ENCODE measurements around the gene ADGRF4.
"Not testable (repeated sequence)": the region's sequence is repeated elsewhere in the genome, so short reads cannot be mapped to it uniquely, and the experiment has no call there.

The ADGRF4 gene

DNA sequence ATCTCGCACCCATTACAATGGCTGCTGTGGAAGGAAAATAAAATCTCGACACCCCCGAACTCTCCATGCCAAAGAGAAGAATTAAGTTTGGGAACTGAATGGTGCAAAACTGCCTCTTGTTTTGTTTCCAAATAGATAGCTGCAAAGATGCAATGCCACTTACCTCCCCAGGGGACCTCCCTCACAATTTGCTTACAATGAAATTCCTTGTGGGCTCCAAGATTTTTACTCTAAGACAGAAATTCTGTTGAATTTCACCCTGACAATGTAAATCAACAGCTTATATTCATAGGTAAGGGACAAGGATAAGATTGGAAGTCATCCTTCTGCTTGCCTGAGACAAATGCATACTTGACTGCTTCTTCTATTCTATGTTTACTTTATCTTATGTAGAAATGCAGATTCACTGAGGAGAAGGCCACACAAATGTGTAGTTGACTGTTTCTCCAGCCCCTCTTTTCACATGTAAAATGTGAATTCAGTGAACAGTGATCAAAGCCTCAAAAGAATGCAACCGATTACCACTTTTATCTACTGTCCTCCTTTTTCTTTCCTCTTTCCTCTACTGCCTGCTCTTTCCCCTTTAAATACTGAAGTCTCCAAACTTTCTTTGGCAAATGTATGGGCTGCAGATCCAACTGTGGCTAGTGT is 36.6 kb downstream of the ADGRF4 start:
- no peak for DNase-seq (ENCODE audit: low spot score)

DNA sequence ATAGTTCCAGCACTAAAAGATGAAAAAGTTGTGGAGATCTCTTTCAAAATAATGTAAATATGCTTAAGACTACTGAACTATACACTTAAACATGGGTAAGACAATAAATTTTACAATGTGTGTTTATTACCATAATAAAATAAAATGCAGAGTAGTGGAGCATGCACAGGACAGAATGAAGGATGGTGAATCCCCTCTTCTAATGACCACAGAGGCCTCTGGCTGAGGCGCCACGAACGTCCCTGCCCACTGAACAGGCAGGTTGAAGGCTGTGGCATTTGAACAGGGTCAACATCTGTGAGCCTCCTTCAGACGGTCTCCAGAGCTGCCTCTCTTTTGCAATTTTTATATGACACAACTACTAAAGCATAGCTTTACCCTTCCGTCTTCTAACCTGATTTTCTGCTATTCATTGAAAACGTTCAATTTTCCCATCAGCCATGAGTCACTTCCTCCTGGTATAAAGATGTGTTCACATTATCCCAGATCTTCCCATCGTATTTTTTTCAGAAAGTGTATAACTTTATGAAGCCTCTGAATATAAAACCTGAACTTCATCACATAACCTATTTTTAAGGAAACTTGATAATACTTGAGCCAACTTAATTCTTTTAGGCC is 37.8 kb downstream of the ADGRF4 start:
- no peak for DNase-seq (ENCODE audit: low spot score)

DNA sequence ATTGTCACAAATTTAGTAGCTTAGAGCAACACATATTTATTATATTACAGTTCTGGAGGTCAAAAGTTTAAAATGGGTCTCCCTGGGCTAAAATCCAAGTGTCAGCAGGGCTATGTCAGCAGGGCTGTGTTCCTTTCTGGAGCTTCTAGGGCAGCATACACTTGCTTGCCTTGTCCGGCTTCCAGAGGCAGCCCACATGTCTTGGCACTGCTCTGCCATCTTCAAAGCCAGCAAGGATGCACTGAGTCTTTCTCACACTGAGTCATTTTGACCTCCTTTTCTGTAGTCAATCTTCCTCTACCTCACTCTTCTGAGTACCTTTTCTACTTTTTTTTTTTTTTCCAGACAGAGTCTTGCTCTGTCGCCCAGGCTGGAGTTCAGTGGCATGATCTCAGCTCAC is 39.0 kb downstream of the ADGRF4 start:
- no peak for DNase-seq (ENCODE audit: low spot score)

DNA sequence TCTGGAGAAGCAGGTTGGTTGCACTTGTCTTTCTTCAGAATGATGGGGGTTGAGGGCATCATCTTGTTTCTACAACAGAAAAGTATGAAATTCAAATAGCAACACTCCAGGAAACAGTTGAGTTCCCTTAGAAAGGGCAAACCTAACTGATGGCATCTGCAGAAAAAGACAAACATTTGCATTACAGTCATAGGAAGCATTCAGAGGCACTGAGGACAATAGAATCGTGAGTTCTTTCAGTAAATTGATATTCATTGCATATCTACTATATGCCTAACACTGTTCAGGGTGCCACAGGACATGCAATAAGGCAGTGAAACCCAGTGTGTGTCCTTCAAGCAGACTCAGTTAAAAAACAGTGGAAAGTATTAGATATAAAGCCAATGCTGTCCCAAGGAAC is 42.3 kb downstream of the ADGRF4 start:
- no peak for DNase-seq (ENCODE audit: low spot score)

DNA sequence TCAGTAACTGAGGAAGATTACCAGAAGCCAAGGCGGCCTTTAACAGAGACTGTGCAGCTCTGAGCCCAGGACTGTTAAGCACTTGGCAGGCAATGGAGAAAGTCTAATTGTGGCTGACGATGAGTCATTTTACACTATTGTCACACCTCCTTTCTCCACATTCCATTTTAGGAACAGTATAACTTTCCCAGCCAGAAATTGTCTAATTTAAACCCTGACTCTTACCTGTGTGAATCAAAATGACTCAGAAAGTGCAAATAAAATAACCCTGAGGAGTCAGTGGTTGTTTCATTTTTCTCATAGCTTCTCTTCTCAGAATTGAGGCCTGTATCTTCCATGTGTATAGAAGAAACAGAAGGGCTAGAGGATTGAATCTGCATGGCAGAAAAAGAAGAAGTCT is 43.4 kb downstream of the ADGRF4 start:
- peak; percentile 4 for DNase-seq (ENCODE audit: low spot score)

DNA sequence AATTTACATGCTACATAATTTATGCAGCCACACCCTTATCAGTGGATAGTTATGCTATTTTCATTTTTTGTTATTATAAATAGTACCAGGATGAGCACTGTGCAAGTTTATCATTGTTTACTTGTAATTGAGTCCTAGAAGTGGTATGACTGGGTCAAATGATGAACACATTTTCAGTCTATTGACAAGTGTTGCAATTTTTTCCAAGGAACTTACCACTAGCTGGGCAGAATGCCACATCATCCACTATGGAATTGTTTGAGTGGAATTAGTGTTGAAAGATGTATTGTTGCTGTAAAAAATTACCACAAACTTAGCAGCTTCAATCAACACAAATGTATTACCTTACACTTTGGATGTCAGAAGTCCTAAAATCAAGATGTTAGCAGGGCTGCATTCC is 45.4 kb downstream of the ADGRF4 start:
- no peak for DNase-seq (ENCODE audit: low spot score)

DNA sequence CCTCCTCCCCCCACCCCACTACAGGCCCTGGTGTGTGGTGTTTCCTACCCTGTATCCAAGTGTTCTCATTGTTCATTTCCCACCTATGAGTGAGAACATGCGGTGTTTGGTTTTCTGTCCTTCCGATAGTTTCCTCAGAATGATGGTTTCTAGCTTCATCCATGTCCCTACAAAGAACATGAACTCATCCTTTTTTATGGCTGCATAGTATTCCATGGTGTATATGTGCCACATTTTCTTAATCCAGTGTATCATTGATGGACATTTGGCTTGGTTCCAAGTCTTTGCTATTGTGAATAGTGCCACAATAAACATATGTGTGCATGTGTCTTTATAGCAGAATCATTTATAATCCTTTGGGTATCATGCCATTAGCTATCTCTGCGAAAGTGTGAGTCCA is 46.9 kb downstream of the ADGRF4 start:
- DNase-seq (ENCODE audit: low spot score): not testable (repeated sequence)

DNA sequence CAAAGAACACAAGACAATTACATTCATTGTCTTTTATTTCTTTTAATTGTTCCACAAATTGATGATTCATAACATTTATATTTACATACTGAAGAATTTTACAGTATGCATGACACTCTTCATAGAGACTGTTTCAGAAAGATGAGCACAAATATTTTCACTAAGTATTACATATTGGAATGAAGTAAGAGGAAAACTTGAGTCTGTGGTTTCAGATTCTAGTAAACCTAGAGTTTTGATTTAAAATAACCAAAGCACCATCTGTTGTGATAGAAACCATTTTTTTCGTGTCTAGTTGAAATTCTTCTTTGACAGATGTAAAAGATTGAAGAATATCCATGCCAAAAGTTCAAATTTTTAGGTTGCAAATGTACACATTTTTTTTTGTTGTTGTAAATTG is 51.4 kb downstream of the ADGRF4 start:
- DNase-seq (ENCODE audit: low spot score): no peak

DNA sequence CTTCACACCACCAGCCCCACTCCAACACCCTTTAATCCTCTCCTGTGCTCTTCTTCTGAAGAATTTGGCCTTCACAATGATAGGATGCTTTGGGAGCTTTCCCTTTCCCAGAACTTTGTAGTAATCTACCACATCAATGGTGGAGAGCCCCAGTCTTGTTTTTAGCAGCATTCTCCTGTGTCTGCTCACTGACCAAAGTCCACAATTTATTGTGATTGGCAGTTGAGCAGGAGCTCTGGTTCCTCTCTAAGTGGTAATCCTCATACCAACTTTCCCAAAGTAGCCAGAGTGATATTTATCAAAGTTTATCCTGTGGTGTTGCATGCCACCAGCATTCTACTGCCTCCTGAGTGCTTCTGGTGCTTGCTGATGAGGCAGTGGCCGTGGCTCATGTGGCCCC is 54.4 kb downstream of the ADGRF4 start:
- no peak for DNase-seq (ENCODE audit: low spot score)

DNA sequence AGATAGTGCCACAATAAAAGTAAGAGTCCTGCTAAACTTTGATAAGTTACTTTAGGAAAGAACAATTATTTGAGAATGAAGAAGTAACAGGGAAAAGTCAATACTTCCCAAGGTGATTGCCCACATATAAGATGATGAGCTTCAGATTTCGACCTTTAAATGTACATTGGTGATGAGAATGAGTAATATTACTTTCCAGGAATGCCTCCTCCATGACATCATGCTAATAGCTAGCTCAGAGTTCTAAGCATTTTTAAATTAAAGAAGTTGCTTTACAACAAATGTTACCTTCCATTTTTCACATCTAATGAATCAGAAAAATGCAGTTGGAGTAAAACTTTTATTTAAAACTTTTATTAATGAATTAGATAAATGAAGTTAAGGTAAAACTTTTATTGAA is 61.0 kb downstream of the ADGRF4 start:
- no peak for DNase-seq (ENCODE audit: low spot score)

DNA sequence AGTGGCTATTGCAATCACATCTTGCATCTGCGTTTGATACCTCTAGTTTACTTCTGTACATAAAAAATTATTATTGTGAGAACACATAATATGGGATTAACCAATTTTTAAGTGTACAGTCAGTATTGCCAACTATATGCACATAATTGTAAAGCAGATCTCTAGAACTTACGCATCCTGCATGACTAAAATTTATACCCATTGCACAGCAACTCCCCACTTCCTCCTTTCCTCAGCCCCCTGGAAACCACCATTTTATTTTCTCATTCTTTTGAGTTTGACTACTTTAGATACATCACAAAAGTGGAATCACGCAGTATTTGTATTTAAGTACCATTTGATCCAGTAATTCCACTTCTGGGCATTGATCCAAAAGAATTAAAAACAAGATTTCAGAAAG is 64.1 kb downstream of the ADGRF4 start:
- no peak for DNase-seq (ENCODE audit: low spot score)

DNA sequence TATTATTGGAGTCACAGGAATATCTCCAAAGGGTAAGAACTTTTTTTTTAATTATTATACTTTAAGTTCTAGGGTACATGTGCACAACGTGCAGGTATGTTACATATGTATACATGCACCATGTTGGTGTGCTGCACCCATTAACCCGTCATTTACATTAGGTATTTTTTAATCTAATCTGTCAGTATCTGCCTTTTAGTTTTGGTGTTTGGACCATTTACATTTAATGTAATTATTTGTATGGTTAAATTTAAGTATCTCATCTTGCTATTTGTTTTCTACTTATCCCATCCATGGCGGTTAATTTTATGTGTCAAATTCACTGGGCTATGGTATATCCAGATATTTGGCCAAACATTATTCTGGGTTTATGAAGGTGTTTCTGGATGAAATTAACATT is 68.1 kb downstream of the ADGRF4 start:
- no peak for DNase-seq (ENCODE audit: low spot score)

DNA sequence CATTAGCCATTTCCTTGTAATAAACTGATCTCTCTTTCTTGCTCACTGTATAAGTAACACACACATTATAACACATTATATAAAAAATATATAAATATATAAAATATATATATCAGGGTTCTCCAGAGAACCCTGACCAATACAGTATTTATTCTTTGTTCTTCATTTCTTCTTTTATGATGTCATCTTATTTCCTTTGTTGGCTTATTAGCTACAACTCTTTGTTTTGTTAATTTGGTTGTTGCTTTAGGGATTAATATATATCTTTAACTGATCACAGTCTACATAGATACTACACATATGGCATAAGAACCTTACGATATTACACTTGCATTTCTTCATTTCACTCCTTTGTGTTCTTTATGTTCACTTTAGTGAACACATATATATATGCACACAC is 68.7 kb downstream of the ADGRF4 start:
- no peak for DNase-seq (ENCODE audit: low spot score)

DNA sequence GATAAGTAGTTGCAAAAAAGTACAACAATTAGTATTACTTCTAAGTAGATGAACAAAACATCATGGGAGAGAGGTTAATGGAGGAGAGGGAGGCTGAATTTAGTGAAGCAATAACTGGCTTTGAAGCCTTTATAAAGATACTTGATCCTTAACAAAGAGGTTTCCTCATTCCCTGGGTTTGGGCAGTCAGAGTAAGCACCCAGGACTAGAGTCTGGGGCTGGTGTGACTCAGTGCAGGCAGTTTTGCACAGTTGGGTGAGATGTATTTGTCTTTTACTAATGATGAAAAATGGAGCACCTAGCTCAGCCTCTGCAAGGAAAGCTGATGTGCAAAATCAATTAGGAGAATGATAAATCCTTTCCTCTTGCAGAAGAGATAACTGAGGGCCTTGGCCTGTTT is 71.6 kb downstream of the ADGRF4 start:
- DNase-seq (ENCODE audit: low spot score): no peak
